ENCODE data around the gene LRMDA.

Gene LRMDA

DNA sequence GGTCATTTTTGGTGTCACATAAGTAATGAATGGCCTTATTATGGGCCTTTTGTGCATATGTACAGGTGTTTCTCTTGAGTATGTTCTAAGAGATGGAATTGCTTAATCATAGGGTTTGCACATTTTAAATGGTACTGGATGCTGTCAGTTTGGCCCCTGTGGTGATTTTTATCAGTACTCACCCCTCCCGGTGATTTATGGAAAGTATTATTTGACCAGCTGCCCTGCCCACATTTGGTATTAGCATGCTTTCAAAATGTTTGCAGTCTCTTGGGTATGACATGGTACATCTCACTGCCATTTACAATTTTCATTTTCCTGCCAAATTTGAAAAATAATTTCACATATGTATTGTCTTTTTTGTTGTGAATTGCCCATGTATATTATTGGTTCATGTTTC is 427.7 kb downstream of the LRMDA start:
- H3K9ac ChIP-seq (ENCODE audit: low read depth, low read length), result no peak overlapping the region
- H3K36me3 ChIP-seq (ENCODE audit: insufficient read depth, low read depth, low read length), result no peaks in the 10 kb centered on the region

DNA sequence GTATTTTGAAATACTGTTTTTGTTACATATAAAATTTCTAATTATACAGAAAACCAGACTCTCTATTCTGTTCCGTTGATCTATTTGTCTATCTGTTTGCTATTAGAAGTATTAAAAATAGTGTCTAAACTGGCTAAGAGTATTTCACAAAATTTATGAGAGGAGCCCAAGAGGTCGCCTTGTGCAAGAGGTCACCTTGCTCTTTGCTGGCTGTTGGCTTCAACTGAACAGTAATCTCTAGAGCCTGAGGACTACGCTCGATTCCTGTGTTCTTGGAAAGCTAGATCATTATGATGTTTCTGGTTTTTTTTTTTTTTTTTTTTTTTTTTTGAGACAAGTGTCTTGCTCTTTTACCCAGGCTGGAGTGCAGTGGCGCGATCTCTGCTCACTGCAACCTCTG is 428.6 kb downstream of the LRMDA start:
- Histone ChIP-seq H3K4me1 (ENCODE audit: insufficient read depth, low read length) (peaks cover 9% of the 10 kb centered on the region; the same call in 1 of the 2 replicates), H3K9ac (ENCODE audit: low read depth, low read length) (no peak overlapping the region), H3K27ac (ENCODE audit: low read length) (no peak overlapping the region), H3K9me3 (ENCODE audit: insufficient read depth, low read depth, low read length) (no peaks in the 10 kb centered on the region), H3K27me3 (ENCODE audit: insufficient read depth, low read length) (no peaks in the 10 kb centered on the region), H3K36me3 (ENCODE audit: insufficient read depth, low read depth, low read length) (no peaks in the 10 kb centered on the region), H3K4me3 (ENCODE audit: low read length) (no peak overlapping the region)

More for the DNA sequence above, 427.7 kb downstream of the LRMDA start:
- Histone ChIP-seq H3K4me3 (ENCODE audit: low read length) (no peak overlapping the region), H3K4me1 (ENCODE audit: insufficient read depth, low read length) (peaks cover 9% of the 10 kb centered on the region; the same call in 1 of the 2 replicates), H3K9me3 (ENCODE audit: insufficient read depth, low read depth, low read length) (no peaks in the 10 kb centered on the region), H3K27ac (ENCODE audit: low read length) (no peak overlapping the region), H3K27me3 (ENCODE audit: insufficient read depth, low read length) (no peaks in the 10 kb centered on the region)

DNA sequence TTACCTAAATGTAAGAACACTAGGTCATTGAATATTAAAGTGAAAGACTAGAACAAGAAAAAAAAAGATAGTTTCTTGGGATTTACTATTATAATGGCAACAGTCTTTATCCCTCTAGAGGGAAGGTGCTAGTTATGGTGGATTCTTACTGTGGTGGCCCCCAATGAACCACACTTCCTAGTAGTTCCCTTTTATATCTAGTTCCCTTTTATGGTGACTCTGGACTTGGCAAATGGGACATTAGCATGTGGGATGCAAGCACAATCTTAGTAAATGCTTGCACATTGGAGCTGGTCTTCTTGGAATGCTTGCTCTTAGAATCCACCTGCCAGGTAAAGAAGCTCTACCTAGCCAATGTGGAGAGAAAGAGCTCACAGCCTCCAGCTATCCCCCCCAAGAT is 430.2 kb downstream of the LRMDA start:
- Histone ChIP-seq H3K36me3 (ENCODE audit: insufficient read depth, low read depth, low read length) (no peaks in the 10 kb centered on the region), H3K4me1 (ENCODE audit: insufficient read depth, low read length) (peaks cover 9% of the 10 kb centered on the region; the same call in 1 of the 2 replicates), H3K9ac (ENCODE audit: low read depth, low read length) (no peak overlapping the region), H3K9me3 (ENCODE audit: insufficient read depth, low read depth, low read length) (no peaks in the 10 kb centered on the region), H3K27ac (ENCODE audit: low read length) (no peak overlapping the region), H3K4me3 (ENCODE audit: low read length) (no peak overlapping the region), H3K27me3 (ENCODE audit: insufficient read depth, low read length) (no peaks in the 10 kb centered on the region)

DNA sequence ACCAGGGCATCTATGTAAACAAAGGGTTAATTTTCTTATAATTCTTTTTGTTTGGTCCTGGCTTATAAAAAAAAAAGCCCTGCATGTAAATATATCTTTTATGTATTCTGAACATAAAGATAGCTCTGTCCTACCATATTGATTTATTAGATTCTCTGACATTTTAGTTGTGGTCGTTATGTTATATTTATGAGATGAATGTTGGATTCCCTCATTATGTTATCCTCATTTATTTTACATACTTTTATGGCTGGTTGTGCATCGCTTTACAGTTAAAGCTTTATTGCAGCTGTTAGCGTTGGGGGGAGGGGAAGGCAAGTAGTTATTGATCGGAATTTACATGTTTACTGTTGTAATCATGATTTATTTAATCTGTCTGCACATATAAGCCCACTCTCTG is 431.5 kb downstream of the LRMDA start:
- Histone ChIP-seq H3K36me3 (ENCODE audit: insufficient read depth, low read depth, low read length) (no peaks in the 10 kb centered on the region), H3K27ac (ENCODE audit: low read length) (no peak overlapping the region), H3K27me3 (ENCODE audit: insufficient read depth, low read length) (no peaks in the 10 kb centered on the region), H3K9me3 (ENCODE audit: insufficient read depth, low read depth, low read length) (no peaks in the 10 kb centered on the region), H3K4me1 (ENCODE audit: insufficient read depth, low read length) (peaks cover 4% of the 10 kb centered on the region; the same call in 1 of the 2 replicates), H3K4me3 (ENCODE audit: low read length) (no peak overlapping the region), H3K9ac (ENCODE audit: low read depth, low read length) (no peak overlapping the region)

DNA sequence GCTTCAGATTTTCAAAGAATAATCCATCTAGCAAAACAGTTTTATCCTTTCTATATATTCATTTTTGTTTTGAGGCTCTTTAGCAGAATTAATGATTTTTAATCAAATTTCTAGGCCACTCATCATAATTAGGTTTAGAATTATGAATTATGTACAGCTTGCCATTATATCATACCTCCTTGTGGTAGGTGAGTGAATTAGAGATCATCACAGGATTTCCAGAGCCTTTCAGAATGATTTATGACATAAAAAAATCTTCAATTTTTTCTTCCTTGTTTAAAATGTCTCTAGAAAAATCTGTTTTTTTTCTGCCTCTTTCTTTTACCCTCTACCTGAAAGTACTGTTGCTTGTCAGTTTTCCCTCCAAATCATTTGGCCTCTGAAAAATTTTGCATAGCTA is 433.3 kb downstream of the LRMDA start:
- no peaks in the 10 kb centered on the region for H3K9me3 ChIP-seq (ENCODE audit: insufficient read depth, low read depth, low read length)
- no peaks in the 10 kb centered on the region for H3K36me3 ChIP-seq (ENCODE audit: insufficient read depth, low read depth, low read length)
- no peaks in the 10 kb centered on the region for H3K27me3 ChIP-seq (ENCODE audit: insufficient read depth, low read length)
- no peak overlapping the region for H3K27ac ChIP-seq (ENCODE audit: low read length)
- H3K4me3 ChIP-seq (ENCODE audit: low read length), result no peak overlapping the region
- no peak overlapping the region for H3K9ac ChIP-seq (ENCODE audit: low read depth, low read length)
- H3K4me1 ChIP-seq (ENCODE audit: insufficient read depth, low read length), result no peaks in the 10 kb centered on the region

DNA sequence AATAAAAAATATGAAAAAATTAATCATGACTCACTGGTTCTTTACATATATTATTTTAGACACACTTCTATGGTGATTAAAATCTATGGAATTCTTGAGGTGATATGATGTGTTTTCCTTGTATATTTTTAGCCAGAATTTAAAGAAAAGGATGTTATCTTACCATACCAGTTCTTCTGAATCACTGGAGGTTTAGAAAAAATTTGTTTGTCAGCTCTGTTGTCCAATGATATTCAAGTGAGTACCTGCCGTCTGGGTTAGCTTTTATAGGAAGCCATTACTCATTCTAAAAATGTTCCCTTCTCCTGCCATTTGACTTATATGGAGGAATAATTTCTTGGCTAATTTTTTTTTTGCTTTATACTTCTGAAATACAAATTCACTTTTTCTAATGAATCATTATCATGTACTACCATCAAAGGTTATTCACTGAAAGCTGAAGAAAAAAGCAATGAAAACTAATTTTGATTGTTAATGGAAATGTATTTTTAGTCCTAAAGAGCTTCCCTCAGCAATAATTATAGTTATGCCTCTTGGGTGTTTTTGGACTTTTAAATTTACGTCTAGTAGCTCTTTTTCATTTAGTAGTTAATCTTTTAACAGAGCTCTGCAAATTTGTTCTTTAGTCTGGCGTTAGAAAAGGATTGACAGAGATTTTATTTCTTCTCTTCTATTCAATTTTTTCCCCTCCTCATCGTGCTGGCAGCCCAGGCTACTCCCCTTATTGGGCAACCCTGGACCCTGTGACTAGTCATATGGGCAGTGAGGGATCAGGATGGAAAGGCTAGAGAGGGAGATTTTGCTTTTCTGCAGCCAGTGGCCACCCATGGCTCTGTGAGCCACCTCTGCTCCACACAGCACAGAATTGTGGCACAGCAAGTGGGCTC is 434.2 kb downstream of the LRMDA start:
- Histone ChIP-seq H3K36me3 (ENCODE audit: insufficient read depth, low read depth, low read length) (no peaks in the 10 kb centered on the region), H3K4me1 (ENCODE audit: insufficient read depth, low read length) (no peaks in the 10 kb centered on the region)

DNA sequence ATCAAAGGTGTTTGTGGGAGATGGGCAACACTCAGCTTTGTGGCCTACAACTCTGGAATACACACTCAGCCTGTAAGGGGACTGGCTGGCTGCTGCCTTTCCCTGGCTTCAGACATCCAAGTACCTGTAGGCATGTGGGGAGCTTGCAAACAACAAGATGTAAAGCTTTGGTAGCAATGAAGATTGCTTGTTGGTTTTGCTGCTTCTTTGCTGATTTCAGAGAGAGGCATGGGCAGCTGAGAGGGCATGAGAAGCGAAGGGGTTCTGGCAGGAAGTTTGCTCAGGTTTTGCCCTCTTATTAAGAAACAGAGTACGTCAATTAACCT is 434.8 kb downstream of the LRMDA start:
- H3K27me3 ChIP-seq (ENCODE audit: insufficient read depth, low read length), result no peaks in the 10 kb centered on the region
- H3K9ac ChIP-seq (ENCODE audit: low read depth, low read length), result no peak overlapping the region
- H3K27ac ChIP-seq (ENCODE audit: low read length), result no peak overlapping the region
- H3K4me1 ChIP-seq (ENCODE audit: insufficient read depth, low read length), result no peaks in the 10 kb centered on the region
- no peaks in the 10 kb centered on the region for H3K36me3 ChIP-seq (ENCODE audit: insufficient read depth, low read depth, low read length)
- no peak overlapping the region for H3K4me3 ChIP-seq (ENCODE audit: low read length)
- no peaks in the 10 kb centered on the region for H3K9me3 ChIP-seq (ENCODE audit: insufficient read depth, low read depth, low read length)

More for the DNA sequence above, 434.2 kb downstream of the LRMDA start:
- no peak overlapping the region for H3K27ac ChIP-seq (ENCODE audit: low read length)
- H3K9me3 ChIP-seq (ENCODE audit: insufficient read depth, low read depth, low read length), result no peaks in the 10 kb centered on the region
- H3K27me3 ChIP-seq (ENCODE audit: insufficient read depth, low read length), result no peaks in the 10 kb centered on the region
- no peak overlapping the region for H3K9ac ChIP-seq (ENCODE audit: low read depth, low read length)
- no peak overlapping the region for H3K4me3 ChIP-seq (ENCODE audit: low read length)

DNA sequence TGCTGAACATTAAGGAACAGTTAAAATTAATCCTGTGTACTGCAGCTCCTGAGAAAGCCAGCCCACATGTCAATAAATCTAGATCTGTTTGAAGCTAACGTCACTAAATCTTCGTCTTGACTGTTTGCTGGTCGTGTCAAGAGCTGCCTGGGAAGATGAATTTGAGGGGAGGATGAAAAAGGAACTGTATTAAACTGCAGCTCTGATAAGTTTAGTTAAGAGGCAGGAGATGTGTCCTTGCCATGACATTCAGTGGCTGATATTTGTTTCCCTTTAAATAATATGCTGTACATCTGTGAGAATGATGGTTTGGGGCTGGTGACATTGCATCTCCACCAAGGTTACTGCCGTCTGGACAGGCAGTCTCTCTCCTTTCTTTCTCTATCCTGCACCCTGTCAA is 435.3 kb downstream of the LRMDA start:
- Histone ChIP-seq H3K36me3 (ENCODE audit: insufficient read depth, low read depth, low read length) (no peaks in the 10 kb centered on the region), H3K27ac (ENCODE audit: low read length) (no peak overlapping the region), H3K9me3 (ENCODE audit: insufficient read depth, low read depth, low read length) (no peaks in the 10 kb centered on the region), H3K27me3 (ENCODE audit: insufficient read depth, low read length) (no peaks in the 10 kb centered on the region), H3K4me1 (ENCODE audit: insufficient read depth, low read length) (no peaks in the 10 kb centered on the region), H3K4me3 (ENCODE audit: low read length) (no peak overlapping the region), H3K9ac (ENCODE audit: low read depth, low read length) (no peak overlapping the region)

DNA sequence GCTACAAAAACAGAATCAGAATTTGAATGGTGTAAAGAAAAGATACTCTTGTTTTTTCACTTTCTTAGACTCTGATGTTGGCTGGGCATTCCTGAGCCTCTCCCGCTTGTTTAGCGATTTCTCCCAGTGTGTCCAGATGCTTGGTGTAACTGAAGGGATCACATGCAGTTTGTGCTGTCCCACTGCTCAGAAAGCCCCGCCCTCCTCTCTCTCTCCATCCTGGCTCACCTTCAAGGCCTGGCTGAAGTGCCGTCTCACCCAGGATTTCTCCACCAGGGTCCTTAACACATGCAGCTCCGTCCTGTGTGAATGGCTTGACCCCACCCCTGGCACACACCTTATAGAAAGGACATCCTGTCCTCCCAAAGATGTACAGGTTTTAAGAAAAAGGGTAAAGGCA is 437.1 kb downstream of the LRMDA start:
- Histone ChIP-seq H3K4me1 (ENCODE audit: insufficient read depth, low read length) (no peaks in the 10 kb centered on the region), H3K27me3 (ENCODE audit: insufficient read depth, low read length) (no peaks in the 10 kb centered on the region), H3K36me3 (ENCODE audit: insufficient read depth, low read depth, low read length) (no peaks in the 10 kb centered on the region), H3K4me3 (ENCODE audit: low read length) (no peak overlapping the region), H3K27ac (ENCODE audit: low read length) (no peak overlapping the region), H3K9ac (ENCODE audit: low read depth, low read length) (no peak overlapping the region), H3K9me3 (ENCODE audit: insufficient read depth, low read depth, low read length) (no peaks in the 10 kb centered on the region)

DNA sequence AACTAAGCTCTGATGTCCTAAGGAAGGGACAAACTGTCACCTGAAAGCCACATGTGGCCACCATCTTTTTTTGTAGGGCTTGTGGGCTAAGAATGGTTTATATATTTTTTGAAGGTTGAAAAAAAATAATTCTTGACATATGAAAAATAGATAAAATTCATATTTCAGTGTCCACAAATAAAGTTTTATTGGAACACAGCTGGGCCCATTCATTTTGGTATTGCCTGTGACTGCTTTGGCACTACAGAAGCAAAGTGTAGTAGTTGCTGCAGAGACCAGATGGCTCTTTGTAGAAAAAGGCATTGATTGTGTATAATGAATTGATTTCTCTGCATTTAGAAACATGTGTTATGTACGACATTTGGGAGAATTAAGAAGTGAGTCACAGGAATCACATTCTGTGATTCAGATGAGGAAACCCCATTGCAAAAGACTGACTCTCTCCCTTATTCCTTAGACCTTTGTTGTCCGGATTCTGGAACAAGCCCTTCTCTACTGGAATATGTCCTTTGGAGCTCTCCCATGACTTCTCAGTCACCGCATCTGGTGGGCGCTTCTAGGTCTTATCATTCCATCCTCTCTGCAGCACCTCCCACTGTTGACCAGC is 438.7 kb downstream of the LRMDA start:
- H3K4me1 ChIP-seq (ENCODE audit: insufficient read depth, low read length), result no peaks in the 10 kb centered on the region
- H3K9ac ChIP-seq (ENCODE audit: low read depth, low read length), result no peak overlapping the region
- H3K9me3 ChIP-seq (ENCODE audit: insufficient read depth, low read depth, low read length), result no peaks in the 10 kb centered on the region
- no peak overlapping the region for H3K27ac ChIP-seq (ENCODE audit: low read length)
- no peaks in the 10 kb centered on the region for H3K36me3 ChIP-seq (ENCODE audit: insufficient read depth, low read depth, low read length)
- no peak overlapping the region for H3K4me3 ChIP-seq (ENCODE audit: low read length)
- H3K27me3 ChIP-seq (ENCODE audit: insufficient read depth, low read length), result no peaks in the 10 kb centered on the region

DNA sequence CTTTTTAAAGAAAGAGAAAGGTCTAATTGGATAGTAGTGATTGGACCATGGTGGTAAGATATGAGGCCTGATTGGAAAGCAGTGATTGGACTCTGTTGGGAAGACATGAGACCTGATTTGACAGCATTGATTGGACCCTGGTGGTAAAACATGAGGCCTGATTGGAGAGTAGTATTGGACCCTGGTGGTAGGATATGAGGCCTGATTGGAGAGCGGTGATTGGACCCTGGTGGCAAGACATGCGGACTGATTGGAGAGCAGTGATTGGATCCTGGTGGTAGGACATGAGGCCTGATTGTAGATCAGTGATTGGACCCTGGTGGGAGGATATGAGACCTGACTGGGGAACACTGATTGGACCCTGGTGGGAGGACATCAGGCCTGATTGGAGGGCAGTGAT is 444.3 kb downstream of the LRMDA start:
- H3K27ac ChIP-seq (ENCODE audit: low read length), result no peak overlapping the region
- no peaks in the 10 kb centered on the region for H3K9me3 ChIP-seq (ENCODE audit: insufficient read depth, low read depth, low read length)
- no peak overlapping the region for H3K4me3 ChIP-seq (ENCODE audit: low read length)
- no peaks in the 10 kb centered on the region for H3K36me3 ChIP-seq (ENCODE audit: insufficient read depth, low read depth, low read length)
- H3K4me1 ChIP-seq (ENCODE audit: insufficient read depth, low read length), result no peaks in the 10 kb centered on the region; the same call in 1 of the 2 replicates
- no peak overlapping the region for H3K9ac ChIP-seq (ENCODE audit: low read depth, low read length)
- no peaks in the 10 kb centered on the region; the same call in 1 of the 2 replicates for H3K27me3 ChIP-seq (ENCODE audit: insufficient read depth, low read length)

DNA sequence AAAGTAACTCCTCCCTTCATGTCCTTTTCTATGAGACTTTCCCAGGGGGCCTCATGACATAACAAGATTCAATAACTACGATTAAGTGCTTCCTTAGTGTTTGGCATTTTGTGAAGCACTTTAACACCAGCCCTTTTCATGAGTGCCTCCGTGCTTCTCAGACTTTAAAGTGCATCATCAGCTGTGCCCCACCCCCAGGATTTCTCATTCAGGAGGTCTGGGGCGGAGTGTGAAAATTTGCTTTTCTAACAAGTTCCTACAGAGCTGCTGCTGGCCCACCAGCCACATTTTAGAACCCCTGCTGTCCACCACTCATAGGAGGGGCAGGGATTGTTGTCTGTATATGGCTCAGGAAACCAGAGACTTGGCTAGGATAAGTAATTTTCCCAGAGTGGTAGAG is 445.3 kb downstream of the LRMDA start:
- Histone ChIP-seq H3K27ac (ENCODE audit: low read length) (no peak overlapping the region), H3K27me3 (ENCODE audit: insufficient read depth, low read length) (no peaks in the 10 kb centered on the region; the same call in 1 of the 2 replicates), H3K9ac (ENCODE audit: low read depth, low read length) (no peak overlapping the region), H3K4me3 (ENCODE audit: low read length) (no peak overlapping the region), H3K36me3 (ENCODE audit: insufficient read depth, low read depth, low read length) (no peaks in the 10 kb centered on the region), H3K4me1 (ENCODE audit: insufficient read depth, low read length) (no peaks in the 10 kb centered on the region; the same call in 1 of the 2 replicates), H3K9me3 (ENCODE audit: insufficient read depth, low read depth, low read length) (no peaks in the 10 kb centered on the region)

Data from iPS-20b (cell line).